WTC11 (cell line): Measurements from ENCODE around the gene PRR15L.

Experiments
- FOXJ3 ChIP-seq: sonication (generic); formaldehyde crosslinking; IDR thresholded peaks from 2 replicates; pipeline ENCODE4 v1.9.0; 2021; ENCODE audit warnings: missing genetic modification reagents, mild to moderate bottlenecking, borderline replicate concordance
- JUN ChIP-seq: sonication (generic); formaldehyde crosslinking; IDR thresholded peaks from 2 replicates; pipeline ENCODE4 v1.8.0; 2023; ENCODE audit warnings: mild to moderate bottlenecking, missing genetic modification reagents
- MYBL2 ChIP-seq: sonication (generic); formaldehyde crosslinking; IDR thresholded peaks from 2 replicates; pipeline ENCODE4 v1.8.1; 2023; ENCODE audit warnings: mild to moderate bottlenecking, moderate library complexity, missing genetic modification reagents
- ZNF396 ChIP-seq: fragments of 250-450 bp; sonication (Bioruptor Pico); IDR thresholded peaks from 2 replicates; pipeline ENCODE4 v1.8.0; 2021; ENCODE audit warnings: mild to moderate bottlenecking, moderate library complexity, borderline replicate concordance
- TF ChIP-seq, protein P1 (sequence below): sonication (generic); formaldehyde crosslinking; IDR thresholded peaks from 2 replicates; pipeline ENCODE4 v1.8.0; 2023; ENCODE audit warnings: missing genetic modification reagents, mild to moderate bottlenecking, borderline replicate concordance
- TF ChIP-seq, protein P2 (sequence below): fragments of 200-600 bp; IDR thresholded peaks from 2 replicates; pipeline ENCODE4 v1.8.0; 2022; ENCODE audit warnings: antibody characterized with exemption
- TF ChIP-seq, protein P3 (sequence below): sonication (generic); formaldehyde crosslinking; conservative IDR thresholded peaks from 2 replicates; pipeline ENCODE4 v1.8.1; 2023; ENCODE audit warnings: mild to moderate bottlenecking, low read depth, missing genetic modification reagents, moderate library complexity
- TF ChIP-seq, protein P4 (sequence below): sonication (generic); formaldehyde crosslinking; IDR thresholded peaks from 2 replicates; pipeline ENCODE4 v1.8.0; 2022; ENCODE audit warnings: mild to moderate bottlenecking, missing genetic modification reagents
- TF ChIP-seq, protein P5 (sequence below): sonication (generic); formaldehyde crosslinking; conservative IDR thresholded peaks from 2 replicates; pipeline ENCODE4 v1.8.1; 2022; ENCODE audit warnings: mild to moderate bottlenecking, missing genetic modification reagents
- TF ChIP-seq, protein P6 (sequence below): sonication (generic); formaldehyde crosslinking; IDR thresholded peaks from 2 replicates; pipeline ENCODE4 v1.8.1; 2022; ENCODE audit warnings: missing genetic modification reagents, borderline replicate concordance

DNA sequence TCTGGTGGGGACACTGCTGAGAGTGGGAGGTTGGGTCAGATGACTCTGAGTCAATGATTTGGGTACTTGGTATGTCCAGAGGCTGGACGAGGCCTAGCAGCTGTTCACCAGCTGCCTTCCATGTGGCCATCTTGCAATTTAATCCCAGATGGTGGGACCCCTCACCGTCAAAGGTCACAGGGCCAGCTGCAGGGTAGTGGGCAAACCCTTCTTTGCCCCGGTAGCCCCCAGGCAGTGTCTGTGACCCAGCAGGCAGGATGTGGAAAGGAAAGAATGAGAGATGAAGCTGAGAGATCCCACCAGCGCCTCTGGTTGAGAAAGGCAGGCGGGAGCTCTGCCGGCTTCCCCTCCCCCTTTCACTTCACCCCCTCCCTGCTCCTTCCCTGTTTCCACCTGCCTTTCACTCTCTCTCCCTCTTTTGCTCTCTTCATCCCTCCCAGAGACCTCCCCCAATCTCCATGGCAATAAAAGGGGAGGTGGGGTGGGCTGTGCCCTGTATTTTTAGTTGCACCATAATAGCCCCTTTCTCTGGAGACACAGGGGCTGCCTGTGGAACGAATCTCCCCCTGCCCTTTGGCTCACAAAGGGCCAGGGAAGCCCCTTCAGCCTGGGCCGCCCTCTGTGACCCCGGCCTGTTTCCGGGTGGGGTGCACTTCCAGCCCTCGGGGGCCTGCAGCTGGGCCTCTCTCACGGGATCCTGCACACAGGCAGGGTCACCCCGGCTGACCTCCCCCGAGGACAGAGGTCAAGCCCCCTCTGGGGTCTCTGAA, 33.5 kb upstream of the PRR15L start:
- TF ChIP-seq, protein P1, sequence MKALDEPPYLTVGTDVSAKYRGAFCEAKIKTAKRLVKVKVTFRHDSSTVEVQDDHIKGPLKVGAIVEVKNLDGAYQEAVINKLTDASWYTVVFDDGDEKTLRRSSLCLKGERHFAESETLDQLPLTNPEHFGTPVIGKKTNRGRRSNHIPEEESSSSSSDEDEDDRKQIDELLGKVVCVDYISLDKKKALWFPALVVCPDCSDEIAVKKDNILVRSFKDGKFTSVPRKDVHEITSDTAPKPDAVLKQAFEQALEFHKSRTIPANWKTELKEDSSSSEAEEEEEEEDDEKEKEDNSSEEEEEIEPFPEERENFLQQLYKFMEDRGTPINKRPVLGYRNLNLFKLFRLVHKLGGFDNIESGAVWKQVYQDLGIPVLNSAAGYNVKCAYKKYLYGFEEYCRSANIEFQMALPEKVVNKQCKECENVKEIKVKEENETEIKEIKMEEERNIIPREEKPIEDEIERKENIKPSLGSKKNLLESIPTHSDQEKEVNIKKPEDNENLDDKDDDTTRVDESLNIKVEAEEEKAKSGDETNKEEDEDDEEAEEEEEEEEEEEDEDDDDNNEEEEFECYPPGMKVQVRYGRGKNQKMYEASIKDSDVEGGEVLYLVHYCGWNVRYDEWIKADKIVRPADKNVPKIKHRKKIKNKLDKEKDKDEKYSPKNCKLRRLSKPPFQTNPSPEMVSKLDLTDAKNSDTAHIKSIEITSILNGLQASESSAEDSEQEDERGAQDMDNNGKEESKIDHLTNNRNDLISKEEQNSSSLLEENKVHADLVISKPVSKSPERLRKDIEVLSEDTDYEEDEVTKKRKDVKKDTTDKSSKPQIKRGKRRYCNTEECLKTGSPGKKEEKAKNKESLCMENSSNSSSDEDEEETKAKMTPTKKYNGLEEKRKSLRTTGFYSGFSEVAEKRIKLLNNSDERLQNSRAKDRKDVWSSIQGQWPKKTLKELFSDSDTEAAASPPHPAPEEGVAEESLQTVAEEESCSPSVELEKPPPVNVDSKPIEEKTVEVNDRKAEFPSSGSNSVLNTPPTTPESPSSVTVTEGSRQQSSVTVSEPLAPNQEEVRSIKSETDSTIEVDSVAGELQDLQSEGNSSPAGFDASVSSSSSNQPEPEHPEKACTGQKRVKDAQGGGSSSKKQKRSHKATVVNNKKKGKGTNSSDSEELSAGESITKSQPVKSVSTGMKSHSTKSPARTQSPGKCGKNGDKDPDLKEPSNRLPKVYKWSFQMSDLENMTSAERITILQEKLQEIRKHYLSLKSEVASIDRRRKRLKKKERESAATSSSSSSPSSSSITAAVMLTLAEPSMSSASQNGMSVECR (CRISPR knock-in tag), result no peak
- no peak for TF ChIP-seq JUN (CRISPR knock-in tag)
- TF ChIP-seq MYBL2 (CRISPR knock-in tag), result no peak
- TF ChIP-seq FOXJ3 (CRISPR knock-in tag), result no peak
- TF ChIP-seq, protein P2, sequence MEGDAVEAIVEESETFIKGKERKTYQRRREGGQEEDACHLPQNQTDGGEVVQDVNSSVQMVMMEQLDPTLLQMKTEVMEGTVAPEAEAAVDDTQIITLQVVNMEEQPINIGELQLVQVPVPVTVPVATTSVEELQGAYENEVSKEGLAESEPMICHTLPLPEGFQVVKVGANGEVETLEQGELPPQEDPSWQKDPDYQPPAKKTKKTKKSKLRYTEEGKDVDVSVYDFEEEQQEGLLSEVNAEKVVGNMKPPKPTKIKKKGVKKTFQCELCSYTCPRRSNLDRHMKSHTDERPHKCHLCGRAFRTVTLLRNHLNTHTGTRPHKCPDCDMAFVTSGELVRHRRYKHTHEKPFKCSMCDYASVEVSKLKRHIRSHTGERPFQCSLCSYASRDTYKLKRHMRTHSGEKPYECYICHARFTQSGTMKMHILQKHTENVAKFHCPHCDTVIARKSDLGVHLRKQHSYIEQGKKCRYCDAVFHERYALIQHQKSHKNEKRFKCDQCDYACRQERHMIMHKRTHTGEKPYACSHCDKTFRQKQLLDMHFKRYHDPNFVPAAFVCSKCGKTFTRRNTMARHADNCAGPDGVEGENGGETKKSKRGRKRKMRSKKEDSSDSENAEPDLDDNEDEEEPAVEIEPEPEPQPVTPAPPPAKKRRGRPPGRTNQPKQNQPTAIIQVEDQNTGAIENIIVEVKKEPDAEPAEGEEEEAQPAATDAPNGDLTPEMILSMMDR, result no peak
- no peak for TF ChIP-seq ZNF396 (CRISPR knock-in tag)
- TF ChIP-seq, protein P3, sequence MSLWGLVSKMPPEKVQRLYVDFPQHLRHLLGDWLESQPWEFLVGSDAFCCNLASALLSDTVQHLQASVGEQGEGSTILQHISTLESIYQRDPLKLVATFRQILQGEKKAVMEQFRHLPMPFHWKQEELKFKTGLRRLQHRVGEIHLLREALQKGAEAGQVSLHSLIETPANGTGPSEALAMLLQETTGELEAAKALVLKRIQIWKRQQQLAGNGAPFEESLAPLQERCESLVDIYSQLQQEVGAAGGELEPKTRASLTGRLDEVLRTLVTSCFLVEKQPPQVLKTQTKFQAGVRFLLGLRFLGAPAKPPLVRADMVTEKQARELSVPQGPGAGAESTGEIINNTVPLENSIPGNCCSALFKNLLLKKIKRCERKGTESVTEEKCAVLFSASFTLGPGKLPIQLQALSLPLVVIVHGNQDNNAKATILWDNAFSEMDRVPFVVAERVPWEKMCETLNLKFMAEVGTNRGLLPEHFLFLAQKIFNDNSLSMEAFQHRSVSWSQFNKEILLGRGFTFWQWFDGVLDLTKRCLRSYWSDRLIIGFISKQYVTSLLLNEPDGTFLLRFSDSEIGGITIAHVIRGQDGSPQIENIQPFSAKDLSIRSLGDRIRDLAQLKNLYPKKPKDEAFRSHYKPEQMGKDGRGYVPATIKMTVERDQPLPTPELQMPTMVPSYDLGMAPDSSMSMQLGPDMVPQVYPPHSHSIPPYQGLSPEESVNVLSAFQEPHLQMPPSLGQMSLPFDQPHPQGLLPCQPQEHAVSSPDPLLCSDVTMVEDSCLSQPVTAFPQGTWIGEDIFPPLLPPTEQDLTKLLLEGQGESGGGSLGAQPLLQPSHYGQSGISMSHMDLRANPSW (CRISPR knock-in tag), result no peak
- TF ChIP-seq, protein P4, sequence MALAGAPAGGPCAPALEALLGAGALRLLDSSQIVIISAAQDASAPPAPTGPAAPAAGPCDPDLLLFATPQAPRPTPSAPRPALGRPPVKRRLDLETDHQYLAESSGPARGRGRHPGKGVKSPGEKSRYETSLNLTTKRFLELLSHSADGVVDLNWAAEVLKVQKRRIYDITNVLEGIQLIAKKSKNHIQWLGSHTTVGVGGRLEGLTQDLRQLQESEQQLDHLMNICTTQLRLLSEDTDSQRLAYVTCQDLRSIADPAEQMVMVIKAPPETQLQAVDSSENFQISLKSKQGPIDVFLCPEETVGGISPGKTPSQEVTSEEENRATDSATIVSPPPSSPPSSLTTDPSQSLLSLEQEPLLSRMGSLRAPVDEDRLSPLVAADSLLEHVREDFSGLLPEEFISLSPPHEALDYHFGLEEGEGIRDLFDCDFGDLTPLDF, result no peak
- TF ChIP-seq, protein P5, sequence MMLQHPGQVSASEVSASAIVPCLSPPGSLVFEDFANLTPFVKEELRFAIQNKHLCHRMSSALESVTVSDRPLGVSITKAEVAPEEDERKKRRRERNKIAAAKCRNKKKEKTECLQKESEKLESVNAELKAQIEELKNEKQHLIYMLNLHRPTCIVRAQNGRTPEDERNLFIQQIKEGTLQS, result no peak
- TF ChIP-seq, protein P6, sequence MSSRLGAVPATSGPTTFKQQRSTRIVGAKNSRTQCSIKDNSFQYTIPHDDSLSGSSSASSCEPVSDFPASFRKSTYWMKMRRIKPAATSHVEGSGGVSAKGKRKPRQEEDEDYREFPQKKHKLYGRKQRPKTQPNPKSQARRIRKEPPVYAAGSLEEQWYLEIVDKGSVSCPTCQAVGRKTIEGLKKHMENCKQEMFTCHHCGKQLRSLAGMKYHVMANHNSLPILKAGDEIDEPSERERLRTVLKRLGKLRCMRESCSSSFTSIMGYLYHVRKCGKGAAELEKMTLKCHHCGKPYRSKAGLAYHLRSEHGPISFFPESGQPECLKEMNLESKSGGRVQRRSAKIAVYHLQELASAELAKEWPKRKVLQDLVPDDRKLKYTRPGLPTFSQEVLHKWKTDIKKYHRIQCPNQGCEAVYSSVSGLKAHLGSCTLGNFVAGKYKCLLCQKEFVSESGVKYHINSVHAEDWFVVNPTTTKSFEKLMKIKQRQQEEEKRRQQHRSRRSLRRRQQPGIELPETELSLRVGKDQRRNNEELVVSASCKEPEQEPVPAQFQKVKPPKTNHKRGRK (CRISPR knock-in tag), result no peak
